Measurements from ENCODE around the gene QSOX1.

The QSOX1 gene

DNA sequence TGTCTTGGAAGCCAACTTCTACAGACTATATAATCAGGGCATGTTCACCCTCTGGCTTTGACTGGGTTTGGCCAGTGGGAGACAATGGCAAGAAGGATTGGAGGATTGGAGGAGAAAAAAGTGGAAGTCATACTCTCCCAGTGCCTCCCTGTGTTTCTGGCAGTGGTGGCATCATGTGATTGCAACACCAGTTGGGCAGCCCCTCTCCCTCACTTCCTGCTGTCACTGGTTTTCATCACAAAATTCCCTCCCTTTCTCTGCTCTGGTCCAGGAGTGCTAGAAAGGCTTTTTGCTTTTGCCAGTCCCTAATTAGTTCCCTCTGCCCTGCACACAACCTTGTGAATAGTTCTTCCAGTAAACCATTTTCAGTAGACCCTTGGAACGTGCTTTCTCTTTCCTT lies 3.7 kb upstream of the QSOX1 start:
- DNase-seq: no peak

DNA sequence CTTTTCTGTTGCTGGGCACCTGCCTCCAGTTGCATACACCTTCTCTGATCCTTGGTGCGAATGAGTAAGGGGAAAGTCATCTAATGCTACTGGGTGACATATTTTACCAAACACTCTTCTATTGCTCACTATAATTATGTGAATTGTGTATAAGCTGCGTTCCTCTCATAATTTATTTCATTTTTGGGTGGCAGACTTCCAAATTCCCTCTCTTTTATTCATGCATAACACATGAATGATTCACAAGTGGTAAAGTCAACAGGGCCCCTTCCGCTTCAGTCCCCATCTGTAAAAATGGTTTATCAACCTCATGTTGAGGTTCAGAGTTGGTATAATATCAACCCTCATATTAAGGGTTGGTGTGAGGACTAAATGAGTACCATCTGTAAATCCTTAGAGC lies 3.2 kb upstream of the QSOX1 start:
- DNase-seq: no peak

DNA sequence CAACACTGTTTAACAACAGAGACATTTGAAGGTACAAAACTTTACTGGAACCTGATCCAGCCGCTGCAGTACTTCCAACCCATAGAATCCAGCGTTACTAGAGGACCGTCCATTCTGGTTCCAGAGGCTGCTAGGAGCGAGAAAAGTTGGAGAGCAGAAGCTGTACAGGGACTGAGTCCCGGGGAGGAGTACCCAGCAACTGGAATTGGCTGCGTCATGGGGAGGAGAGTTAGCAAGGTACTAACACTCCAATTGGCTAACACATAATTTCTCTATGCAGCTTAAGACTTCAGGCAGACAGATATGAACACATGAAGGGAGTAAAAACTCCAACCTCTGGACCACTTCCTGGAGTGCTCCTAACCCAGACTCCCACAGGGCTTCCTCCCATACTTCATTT lies 2.1 kb upstream of the QSOX1 start:
- no peak for DNase-seq

DNA sequence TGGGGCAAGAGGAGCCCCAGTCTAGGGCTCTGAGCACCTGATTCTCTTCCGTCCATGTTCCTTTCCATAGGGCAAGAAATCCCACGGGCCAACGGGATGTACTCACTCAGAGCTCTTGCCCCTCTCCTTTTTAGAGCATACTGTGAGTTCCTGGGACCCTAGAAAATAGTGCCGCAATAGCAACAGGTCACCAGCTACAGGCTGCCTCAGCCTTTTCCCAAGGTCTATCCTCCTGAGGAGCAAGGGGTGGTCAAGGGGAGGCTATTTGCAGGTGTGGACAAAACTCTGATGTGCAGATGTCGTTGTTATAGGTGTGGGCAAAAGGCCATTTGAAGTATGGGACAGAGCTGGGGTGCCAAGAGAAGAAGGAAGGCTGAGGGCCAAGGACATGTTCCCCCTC lies 1.6 kb upstream of the QSOX1 start:
- DNase-seq: no peak

- DNase-seq: no peak
Measured at GRCh38 chr1:180154003-180154324, 705 bp upstream of the QSOX1 start.

DNA sequence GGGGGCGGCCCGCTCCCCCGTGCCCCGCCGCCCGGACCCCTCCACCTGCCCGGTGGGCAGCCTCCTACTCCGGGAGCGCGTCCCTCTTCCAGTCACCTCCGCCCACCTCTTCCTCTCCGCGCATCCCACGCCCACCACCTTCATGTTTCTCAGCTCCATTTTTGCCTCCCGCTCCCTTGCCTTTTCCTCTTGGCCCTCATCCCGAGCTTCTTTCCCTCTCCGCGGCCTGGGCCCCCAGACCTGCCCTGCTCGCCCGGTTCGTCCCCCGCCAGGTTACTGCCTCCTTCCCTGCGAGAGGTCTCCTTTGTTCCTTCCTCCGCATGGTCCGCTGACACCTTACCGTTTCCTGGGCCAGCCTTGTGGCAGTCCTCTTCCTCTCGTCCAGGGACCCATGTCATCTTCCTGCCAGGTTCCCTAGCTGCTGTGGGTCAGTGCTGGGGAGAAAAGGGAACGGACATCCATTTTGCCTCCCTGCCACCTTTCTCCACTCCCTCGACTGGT lies 563 bp downstream of the QSOX1 start:
- peak; percentile 16 for DNase-seq

DNA sequence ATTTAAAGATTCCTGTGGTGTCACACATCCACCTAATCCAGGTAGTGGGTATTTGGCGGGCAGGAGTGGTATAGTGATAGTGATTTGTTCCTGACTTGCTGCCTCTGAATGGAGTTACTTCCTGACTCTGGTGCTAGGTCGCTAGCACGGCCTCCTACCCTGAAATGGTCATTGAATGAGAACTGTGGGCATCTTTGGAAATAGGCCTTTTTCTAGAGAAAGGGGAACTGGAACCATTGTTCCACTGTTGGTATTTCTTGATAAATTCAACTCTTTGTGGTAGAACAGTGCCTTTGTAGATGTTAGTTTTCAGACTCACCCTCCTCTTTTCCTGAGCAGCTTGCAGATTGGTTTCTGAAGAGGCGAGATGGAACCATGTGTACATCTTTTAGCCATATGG lies 1.5 kb downstream of the QSOX1 start:
- DNase-seq: no peak

DNA sequence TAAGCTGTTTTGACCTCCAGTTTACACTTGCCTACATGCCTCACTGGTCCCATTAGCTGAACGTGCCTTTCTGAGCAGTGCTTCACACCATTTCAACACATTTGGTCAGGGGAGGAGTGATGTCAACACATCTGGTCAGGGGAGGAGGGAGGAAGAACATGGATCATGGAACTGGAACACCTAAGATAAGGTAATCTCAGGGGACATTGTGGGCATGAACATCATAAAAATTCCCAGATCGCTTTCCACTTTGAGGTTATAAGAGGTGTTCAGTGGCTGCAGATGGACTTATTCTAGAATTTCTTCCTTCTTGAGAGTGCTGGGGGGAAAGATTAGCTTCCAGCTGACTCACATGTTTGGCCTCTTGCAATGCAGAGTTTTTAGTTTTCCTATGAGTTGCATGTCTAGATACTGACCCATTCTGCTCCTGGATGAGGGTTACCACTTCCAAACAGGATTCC lies 2.0 kb downstream of the QSOX1 start:
- no peak for DNase-seq

DNA sequence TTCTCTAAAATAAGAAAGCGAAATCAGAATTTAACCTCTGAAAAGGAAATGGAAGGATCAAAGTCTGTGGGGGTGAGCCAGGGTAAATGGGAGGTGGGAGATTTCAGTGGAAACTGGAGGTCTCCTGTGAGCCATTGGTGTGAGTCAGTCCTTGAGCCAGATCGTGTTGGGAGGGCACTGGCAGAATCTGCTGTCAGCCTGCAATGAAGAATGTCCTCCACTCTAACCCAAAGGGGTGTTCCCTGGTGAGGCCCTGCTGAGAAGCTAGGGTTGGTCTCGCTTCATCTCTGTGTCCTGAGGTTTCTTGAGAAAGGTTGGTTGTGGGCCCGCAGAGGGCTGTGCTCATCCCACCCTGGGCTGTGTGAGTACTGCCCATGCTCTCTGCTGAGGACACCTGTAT lies 2.4 kb downstream of the QSOX1 start:
- DNase-seq: no peak

DNA sequence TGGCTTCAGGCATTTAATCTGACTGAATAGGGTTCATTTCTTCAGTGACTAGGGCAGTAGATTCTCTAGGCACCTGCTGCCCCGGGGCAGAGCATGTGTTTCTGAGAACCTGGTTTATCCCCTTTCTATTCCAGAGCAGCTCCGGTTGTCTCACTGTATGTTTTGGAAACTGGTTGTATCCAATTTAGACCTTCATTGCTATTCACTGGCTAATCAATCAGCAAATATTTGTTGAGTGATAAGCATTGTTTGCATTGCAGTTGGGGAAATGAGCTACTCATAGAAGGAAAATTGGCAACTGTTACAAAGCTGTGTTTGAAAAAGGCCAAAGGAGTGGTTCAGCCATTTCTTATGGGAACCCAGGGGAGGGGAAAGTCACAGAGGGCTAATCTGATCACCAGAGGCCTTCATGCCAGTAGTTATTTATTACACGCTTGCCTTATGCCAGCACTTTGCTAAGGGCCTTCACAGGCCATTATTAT lies 2.9 kb downstream of the QSOX1 start:
- no peak for DNase-seq

DNA sequence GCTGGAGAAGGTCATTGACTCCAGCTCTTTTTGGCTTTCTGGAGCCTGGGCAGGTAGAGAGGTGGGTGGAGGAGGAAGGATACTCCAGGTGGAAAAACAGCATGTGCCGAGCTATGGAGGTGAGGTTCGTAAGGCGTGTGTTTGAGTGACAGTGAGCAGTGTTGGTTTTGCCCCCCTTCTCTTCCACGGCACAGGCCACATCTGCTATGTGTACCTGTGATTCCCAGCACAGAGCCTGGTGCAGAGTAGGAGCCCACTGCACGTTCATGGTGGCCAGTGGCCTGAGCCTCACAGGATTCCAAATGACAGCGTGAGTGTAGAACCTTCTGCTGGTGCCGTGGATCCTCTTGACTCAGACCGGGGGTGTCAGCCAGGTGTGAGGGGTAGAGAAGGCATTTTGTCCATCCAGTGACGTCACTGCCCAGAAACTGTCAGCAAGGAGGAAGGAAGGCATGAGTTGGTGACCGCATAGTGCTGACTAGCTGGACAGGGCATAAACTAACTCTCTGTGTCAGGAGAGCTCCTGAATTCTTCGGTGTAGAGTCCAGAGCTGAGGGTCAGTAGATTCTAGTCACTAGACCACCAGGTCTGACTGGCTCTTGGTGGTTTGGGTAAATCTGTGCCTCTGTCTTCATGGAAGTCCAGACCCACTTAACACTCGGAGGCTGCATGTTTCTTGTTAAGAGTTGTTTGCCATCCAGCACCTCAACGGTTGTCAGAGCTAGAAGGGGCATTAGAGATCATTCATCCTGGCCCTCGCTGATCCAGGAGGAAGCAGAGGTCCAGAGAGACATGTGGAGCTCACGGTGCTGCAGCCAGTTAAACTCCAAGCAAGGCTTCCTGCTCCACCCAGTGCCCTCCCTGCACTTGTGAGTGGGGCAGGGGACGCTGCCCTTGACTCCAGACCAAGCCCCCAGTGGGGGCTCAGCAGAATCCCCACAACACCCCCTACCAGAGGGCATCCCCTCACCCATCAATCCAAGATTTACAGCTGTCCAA lies 3.8 kb downstream of the QSOX1 start:
- DNase-seq: no peak

- DNase-seq: no peak
Measured at GRCh38 chr1:180160357-180160756, 5.7 kb downstream of the QSOX1 start.

- no peak for DNase-seq
Measured at GRCh38 chr1:180163041-180163440, 8.4 kb downstream of the QSOX1 start.

DNA sequence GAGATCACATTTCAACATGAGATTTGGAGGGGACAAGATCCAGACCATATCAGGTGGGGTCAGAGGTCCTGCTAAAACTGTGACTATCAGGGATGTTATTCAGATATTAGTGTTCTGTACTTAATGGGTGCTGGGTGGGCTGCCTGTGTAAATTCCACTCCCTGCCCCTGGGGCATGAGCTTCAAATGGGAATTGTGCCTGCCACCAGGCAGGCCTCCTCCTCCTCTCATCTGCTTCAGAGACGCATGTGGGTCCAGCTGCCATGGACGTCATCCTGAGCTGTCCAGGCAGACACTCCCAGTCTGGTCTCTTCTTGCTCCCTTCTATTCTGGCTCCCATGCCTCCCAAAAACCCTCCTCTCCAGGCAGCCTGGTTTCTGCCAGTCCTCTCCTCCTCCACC lies 10.4 kb downstream of the QSOX1 start:
- DNase-seq: no peak

DNA sequence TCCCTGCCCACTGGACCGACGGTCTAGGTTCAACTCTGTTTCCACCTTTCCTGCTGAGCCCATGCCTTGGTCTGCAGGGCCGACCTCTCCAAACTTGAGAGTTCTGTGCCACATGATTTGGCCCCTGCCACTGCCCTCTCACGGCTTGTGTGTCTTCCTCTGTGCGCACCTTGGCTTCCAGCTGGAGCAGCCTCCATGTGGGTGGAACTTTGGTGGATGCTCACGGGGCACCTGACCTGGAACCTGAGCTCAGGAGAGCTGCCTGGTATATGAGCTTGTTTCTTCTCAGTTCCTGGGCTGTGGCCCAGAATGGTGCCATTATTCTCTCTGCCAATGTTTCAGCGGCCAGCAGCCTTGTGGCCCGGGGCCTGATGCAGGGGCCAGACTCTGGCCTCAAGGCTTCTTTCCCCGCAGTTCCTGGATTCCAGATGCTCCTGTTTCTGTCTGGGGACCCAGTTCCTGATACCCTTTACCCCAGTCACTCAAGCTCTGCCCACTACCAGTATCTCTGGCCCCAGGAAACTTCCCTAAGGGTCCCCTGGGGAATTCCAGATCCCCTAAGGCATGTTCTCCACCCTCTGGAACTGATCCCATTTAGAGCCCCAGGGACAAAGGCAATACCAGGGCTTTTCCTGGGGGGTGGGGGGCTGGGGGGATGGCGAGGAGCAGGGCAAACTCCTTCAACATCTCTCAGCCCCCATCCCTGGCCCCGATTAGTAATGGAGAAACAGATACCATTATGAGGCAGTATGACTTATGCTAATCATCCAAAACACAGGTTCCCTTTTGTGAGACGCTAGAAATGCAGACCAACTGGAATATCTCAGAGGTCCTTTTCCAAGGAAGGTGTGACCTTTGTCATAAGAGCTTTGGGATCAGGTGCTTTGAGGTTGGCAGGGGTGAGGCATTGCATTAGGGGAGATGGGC lies 11.1 kb downstream of the QSOX1 start:
- no peak for DNase-seq

DNA sequence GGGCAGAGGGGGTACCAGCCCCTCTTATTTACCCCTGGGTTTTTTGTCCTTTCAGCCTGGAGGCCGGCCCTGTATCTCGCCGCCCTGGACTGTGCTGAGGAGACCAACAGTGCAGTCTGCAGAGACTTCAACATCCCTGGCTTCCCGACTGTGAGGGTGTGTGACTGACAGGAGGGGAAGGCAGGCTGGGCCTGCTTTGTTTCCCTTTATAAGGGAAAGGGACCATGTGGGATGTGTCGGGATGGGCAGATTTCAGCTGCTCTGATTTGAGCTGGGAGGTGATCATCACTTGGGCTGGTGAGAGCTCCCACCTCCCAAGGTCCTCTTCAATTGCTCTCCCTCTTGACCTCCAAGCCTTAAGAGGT lies 11.7 kb downstream of the QSOX1 start:
- no peak for DNase-seq

DNA sequence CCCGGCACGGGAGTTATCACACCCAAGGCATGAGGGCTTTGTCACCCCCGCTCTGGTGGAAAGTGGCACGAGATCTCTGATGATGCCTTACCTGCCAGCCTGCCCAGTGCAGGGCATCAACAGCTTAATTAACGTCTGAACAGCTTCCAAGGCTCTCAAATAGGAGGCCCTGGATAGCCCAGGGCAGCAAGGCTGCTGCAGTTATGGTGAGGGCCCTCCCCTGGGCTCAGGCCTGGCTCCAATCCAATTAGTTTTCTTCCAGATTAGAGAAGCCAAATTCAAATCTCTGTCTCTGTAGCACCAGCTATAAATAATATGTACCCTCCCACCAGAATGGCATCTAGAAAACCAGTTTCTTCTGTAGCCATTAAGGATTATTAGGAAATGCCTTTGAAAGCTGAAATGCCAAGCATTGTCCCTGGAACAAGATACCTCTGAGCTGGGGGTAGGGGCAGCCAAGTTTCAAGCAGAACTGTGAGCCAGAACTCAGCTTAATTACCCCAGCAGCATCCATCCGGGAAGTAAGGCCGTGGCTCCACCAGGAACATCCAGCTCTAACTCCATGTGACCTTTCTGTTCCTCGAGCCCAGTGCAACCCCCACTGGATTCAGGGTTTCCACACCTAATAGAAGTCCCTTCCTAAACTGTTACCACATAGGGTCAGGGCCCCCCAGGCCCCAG lies 12.5 kb downstream of the QSOX1 start:
- no peak for DNase-seq

DNA sequence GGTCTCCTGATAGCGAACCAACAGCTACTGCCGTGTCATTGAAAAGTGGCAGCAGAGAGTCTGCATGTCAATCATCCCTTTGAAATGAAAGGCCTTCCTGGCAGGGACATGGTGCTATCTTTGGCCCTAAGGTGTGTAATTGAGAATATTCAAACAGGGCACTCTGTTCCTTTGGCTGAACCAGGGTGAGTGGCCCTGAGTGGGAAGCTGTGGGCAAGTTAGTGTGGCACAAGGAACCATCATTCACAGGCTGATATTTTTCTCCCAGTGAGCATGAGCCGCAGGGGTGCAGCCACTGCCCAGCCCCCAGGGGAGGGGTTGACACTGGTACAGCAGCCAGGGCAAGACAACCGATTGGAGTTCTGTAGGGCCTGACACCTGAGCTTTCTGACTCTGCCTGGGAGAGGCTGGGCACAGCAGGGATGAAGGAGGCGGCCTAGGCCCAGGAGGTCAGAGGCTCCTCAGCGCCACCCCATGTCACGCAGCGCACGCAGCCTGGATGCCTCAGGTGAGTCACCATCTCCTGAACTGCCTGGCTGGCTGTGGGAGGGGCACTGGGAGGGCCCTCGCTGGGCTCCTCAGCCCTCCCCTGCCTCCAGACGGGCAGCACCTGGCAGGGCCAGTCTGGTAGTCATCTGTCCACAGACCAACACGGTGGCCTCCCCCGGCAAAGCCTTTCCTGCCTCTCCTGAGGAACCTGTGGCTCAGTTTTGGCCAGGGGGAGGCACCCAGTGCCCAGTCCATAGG lies 13.2 kb downstream of the QSOX1 start:
- DNase-seq: no peak

GRCh38 chr1:180168786-180169639 lies 14.3 kb downstream of the QSOX1 start:
- peak; percentile 39 for DNase-seq

DNA sequence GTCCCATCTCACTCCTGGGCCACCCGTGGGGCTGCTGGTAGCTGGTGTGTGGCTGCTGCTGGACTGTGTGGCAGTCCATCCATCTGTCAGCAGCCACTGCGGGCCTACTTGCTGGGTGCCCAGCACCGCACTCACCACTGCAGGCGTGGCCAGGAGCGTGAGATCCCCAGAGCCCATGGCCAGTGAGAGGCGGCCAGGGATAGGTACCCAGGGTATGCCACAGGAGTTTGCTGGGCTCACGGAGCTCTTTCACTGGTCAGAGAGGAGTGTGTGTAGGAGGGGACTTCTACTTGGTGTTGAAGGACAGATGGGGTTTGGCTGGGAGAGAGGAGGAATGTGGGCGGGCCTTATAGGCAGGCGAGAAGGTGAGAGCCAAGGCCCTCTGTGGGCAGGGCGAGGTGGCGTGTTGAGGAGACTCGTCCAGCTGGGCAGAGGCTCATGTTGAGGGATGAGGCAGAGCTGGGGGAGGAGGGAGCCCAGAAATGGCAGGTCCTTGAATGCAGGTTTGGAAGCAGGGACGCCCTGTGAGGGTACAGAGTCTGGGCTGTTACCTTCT lies 15.0 kb downstream of the QSOX1 start:
- no peak for DNase-seq

Data from activated CD4-positive, alpha-beta T cell treated with anti-CD3 and anti-CD28 coated beads, Interleukin-10, Interleukin-2, amounts not matched to agents 100 ng/mL and 50 ng/mL, durations not matched to agents 16 hours and 8 hours (primary cell).